Choroid plexus epithelial cell (primary cell): ENCODE measurements around the gene AKAP3.

Experiments used
- DNase-seq: peaks from one replicate; pipeline ENCODE4 v3.0.0-alpha.2; 2010; ENCODE audit warnings: low read depth
- H3K4me3 ChIP-seq: 2 replicates; pipeline ENCODE4 v1.5.1; 2011; ENCODE audit warnings: low read depth, mild to moderate bottlenecking, control low read depth, low read length, moderate library complexity
- CTCF ChIP-seq: conservative IDR thresholded peaks from 2 replicates; pipeline ENCODE4 v1.5.1; 2011; ENCODE audit warnings: low read depth, mild to moderate bottlenecking, control low read depth, inconsistent platforms, low read length, moderate library complexity

AKAP3 gene

GRCh38 chr12:4648501-4649357 is at the start of gene AKAP3, which contains the start of gene NDUFA9:
Gene AKAP3, minus strand, starts transcription at chr12:4649051. Its CDS starts 10,855 bp downstream, at chr12:4638196.
Gene NDUFA9, plus strand, starts transcription at chr12:4649114. Its CDS starts 13 bp downstream, at chr12:4649127.
- peak within 1 kb of the TSS; percentile 74 for H3K4me3 ChIP-seq
- peak; percentile 90 for DNase-seq
- no peak for TF ChIP-seq CTCF

GRCh38 chr12:4690760-4691159 is 41.9 kb upstream of the AKAP3 start:
- no peak for DNase-seq
- H3K4me3 ChIP-seq, result no peak overlapping the region
- TF ChIP-seq CTCF, result no peak

- H3K4me3 ChIP-seq, result no peak overlapping the region
- no peak for DNase-seq
- no peak for TF ChIP-seq CTCF
These were observed 36.5 kb upstream of the AKAP3 start for GRCh38 chr12:4685317-4685716.

GRCh38 chr12:4681732-4682131 is 32.9 kb upstream of the AKAP3 start:
- TF ChIP-seq CTCF, result no peak
- no peak overlapping the region for H3K4me3 ChIP-seq
- no peak for DNase-seq

- DNase-seq, result no peak
- no peak overlapping the region for H3K4me3 ChIP-seq
- no peak for TF ChIP-seq CTCF
These were observed 30.9 kb upstream of the AKAP3 start for GRCh38 chr12:4679711-4680110.

GRCh38 chr12:4665236-4665635 is 16.4 kb upstream of the AKAP3 start:
- no peak for TF ChIP-seq CTCF
- no peak for DNase-seq
- no peak overlapping the region for H3K4me3 ChIP-seq

GRCh38 chr12:4663971-4664505 is 15.2 kb upstream of the AKAP3 start:
- peak; percentile 77 for DNase-seq
- TF ChIP-seq CTCF, result no peak
- H3K4me3 ChIP-seq, result no peak overlapping the region
